H7 (cell line): ENCODE results near the gene DENND6B. TPM values are rescaled to one million over a fixed set of nuclear protein-coding genes. Genes with fewer than 3 reads are reported as not detected.
"Not testable (repeated sequence)": the region's sequence is repeated elsewhere in the genome, so short reads cannot be mapped to it uniquely, and the experiment has no call there.

Source experiments
- DNase-seq: peaks from one replicate; pipeline ENCODE4 v3.0.0; 2012
- H3K27me3 ChIP-seq: 2 replicates; pipeline ENCODE4 v1.6.0; 2011; ENCODE audit warnings: mild to moderate bottlenecking, low read length; ENCODE audit not compliant: control insufficient read depth, insufficient read depth
- H3K36me3 ChIP-seq: replicated peaks from 2 replicates; pipeline ENCODE4 v1.5.1; 2011; ENCODE audit warnings: low read length; ENCODE audit not compliant: control insufficient read depth, insufficient read depth
- H3K4me3 ChIP-seq: 2 replicates; pipeline ENCODE4 v1.5.1; 2011; ENCODE audit warnings: low read depth, mild to moderate bottlenecking, control low read depth, low read length, moderate library complexity; ENCODE audit not compliant: insufficient read depth
- total RNA-seq: library from RNA; depleted of rRNA; stranded (reverse); fragments of >200 nt; shearing (Covaris generic); gene quantifications from 2 replicates; pipeline ENCODE4 v1.2.3, GENCODE V29; 2014

The DENND6B gene
- total RNA-seq, 1 experiment from 2014 or later = 0.52 TPM

DNA sequence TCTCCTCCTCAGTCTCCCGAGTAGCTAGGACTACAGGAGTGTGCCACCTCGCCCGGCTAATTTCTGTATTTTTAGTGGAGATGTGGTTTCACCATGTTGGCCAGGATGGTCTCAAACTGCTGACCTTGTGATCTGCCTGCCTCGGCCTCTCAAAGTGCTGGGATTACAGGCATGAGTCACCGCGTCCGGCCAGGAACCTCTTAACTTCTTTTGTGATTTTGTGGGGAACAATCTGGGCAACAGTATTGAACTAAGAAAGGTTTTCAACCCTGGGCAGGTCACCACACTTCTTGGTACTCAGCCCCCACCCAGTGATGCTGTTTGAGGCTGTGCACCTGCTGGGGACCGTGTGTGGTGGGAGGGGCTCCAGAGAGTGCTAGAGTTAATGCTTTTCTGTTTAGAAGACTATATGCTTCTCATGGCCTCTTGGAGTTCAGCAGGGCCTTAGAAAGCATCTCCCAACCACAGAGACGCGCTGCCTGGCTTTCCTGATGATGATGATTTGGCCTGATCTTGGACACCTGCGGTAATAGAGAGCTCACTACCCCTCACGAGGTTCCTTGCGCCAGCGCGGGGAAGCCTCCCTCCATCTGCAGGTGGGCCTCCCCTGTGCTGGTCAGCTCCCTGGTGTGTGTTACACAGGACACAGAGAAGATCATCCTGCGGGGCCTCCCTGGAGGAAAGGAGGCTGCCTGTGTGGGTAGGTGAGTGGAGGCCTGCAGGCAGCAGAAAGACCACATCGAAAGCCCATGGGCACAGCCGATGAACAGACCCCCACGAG is 1.2 kb downstream of the DENND6B start:
- no peak overlapping the region for H3K4me3 ChIP-seq
- DNase-seq = peak; percentile 26
- no peaks in the 10 kb centered on the region for H3K36me3 ChIP-seq
- H3K27me3 ChIP-seq = peaks cover 10% of the 10 kb centered on the region

DNA sequence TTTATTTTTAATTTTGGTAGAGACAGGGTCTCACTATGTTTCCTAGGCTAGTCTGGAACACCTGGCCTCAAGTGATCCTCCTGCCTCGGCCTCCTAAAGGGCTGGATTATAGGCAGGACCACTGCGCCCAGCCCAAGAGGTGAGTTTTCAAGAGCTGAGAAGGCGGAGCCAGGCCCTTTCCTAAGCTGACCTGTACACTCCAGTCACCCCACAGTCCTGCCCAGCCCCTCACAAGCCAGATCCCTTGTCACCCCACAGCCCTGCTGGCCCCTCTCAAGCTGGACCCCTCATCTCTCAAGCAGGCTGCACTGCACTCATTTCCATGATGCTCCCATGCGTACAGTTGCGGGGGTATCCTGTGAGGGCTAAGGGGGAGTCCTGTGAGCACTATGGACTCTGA is 2.9 kb downstream of the DENND6B start:
- DNase-seq = peak; percentile 11
- no peak overlapping the region for H3K4me3 ChIP-seq
- peaks cover 10% of the 10 kb centered on the region for H3K27me3 ChIP-seq
- no peaks in the 10 kb centered on the region for H3K36me3 ChIP-seq

DNA sequence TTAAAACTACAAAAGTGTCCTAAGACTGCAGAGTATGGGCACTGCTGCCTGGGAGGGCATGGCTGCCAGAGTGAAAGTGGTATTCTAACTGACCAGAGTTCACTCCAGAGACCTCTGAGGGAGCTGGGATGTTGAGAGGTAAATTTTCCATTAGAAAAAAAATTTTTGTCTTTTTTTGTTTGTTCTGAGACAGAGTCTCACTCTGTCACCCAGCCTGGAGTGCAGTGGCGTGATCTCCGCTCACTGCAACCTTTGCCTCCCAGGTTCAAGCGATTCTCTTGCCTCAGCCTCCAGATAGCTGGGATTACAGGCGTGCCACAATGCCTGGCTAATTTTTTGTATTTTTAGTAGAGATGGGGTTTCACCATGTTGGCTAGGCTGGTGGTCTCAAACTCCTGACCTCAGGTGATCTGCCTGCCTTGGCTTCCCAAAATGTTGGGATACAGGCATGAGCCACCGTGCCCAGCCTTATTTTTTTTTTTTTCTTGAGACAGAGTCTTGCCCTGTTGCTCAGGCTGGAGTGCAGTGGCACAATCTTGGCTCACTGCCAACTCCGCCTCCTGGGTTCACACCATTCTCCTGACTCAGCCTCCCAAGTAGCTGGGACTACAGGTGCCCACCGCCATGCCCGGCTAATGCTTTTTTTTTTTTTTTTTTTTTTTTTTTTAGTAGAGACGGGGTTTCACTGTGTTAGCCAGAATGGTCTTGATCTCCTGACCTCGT is 4.3 kb downstream of the DENND6B start:
- not testable (repeated sequence) for DNase-seq, H3K27me3 ChIP-seq, H3K4me3 ChIP-seq, H3K36me3 ChIP-seq

DNA sequence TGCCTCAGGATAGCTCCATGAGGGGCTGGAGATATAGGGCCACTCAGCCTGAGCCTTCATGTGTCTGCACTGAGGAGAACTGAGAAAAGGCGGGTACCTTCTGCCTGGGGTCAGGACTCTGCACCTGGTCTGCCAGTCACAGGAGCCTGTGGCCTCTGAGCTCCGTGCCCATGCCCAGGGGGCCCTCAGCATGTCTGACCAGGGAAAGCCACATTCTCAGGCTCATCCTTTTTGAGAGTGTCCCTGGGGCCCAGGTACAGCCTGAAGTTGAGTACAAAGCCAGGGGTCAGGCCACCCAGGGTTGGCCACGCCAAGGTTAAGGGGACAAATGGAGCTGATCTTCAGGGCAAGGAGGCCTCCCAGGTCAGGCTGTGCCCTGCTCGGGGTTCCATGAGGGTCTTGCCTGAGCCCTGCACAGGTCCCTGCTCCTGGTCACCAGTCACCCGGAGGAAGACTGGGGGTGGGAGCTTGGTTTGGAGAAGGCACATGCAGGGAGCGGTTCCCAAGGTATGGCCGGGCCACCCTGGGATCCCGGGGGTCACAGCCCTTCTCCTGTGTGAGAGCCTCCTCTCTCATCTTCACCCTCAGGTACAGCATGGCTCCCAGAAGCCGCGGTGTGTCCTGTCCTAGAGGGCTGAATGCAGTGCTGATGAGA is 6.0 kb downstream of the DENND6B start:
- Histone ChIP-seq H3K4me3 (no peak overlapping the region), H3K27me3 (peaks cover 2% of the 10 kb centered on the region; the same call in 1 of the 2 replicates), H3K36me3 (no peaks in the 10 kb centered on the region)
- peak; percentile 35 for DNase-seq

DNA sequence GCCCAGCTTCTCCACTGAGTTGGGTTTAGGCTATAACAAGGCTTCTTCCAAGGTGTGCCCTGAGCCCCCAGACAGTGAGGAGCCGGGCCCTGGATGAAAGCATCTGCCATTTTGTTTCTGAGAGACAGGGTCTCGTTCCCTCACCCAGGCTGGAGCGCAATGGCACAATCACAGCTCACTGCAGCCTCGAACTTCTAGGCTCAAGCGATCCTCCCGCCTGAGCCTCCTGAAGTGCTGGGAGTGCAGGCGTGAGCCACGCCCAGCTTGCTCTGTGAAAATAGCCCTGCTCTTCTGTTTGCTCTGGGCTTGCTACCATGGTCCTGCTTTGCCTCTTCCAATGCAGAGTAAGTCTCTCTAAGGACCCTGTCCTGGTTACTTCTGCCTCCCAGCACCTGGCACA is 6.7 kb downstream of the DENND6B start:
- Histone ChIP-seq H3K4me3 (no peak overlapping the region), H3K27me3 (no peaks in the 10 kb centered on the region; the same call in 1 of the 2 replicates)

DNA sequence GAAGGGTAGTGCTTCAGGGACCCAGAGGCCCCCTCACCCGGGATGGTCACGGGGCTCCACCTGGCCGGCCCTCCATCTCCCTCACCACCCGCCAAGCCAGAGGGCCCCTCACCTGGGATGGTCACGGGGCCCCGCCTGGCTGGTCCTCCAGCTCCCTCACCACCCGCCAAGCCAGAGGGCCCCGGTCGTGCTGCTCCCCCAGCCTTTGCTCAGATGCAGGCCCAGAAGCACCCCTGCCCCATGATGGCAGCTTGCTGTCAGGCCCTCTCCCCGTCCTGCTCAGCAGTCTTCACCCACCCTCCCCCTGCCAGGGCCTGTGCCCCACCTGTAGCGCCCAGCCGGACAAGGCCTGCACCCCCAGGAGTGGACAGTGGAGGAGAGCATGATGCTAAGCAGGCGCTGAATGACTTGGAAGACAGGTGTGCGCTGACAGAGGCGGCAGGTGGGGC is 7.3 kb downstream of the DENND6B start:
- Histone ChIP-seq H3K36me3 (no peaks in the 10 kb centered on the region), H3K27me3 (no peaks in the 10 kb centered on the region), H3K4me3 (no peak overlapping the region)
- DNase-seq = peak; percentile 55

More for the DNA sequence above, 6.7 kb downstream of the DENND6B start:
- DNase-seq = no peak
- H3K36me3 ChIP-seq = no peaks in the 10 kb centered on the region

DNA sequence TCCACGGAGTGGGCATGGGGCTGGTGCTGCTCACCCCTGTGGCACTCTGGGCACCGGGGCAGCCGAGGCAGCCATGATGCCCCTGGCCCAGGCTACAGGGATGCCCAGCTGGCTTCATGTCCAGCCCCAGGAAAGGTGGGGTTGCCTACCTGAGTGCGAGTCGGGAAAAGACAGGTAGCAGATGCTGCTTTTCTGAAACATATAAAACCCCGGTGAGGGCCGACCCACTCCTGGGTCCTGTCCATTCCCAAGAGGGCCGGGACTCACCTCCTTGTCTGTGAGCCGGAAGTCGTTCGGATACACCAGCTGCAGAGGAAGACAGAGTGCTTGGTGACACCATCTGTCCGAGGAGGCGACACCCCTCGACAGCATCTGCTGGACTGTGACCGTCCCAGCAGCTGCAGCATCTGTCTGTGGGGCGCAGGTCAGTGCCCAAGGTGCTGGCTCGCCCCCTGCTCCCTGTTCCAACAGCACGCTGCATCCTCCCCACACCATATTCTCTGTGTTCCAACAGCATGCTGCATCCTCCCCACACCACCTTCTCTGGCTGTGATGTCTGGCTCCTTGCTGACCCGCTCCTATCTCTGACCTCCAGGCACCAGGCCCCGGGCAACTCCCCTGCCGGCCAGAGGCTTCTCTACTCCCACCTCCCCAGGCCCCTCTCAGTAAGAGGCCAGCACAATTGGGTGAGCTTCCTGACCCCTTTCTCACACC is 8.0 kb downstream of the DENND6B start:
- H3K27me3 ChIP-seq = no peaks in the 10 kb centered on the region
- no peak overlapping the region for H3K4me3 ChIP-seq
- no peaks in the 10 kb centered on the region for H3K36me3 ChIP-seq
- DNase-seq = no peak

DNA sequence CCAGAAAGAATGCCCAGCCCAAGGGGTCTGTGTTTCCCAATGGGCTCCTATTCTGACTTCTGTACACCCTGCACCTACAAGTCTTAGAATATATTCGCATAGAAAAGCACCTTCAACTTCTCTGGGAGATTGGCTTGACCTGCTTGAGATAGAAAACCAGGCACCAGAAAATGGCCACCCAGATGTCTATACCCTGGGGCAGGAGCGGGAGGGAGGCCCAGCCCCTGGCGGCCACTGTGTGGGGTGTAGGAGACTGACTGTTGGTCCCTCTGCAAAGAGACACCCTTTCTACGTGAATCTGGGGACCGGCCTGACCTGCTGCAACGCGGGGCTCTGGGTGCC is 8.5 kb downstream of the DENND6B start:
- Histone ChIP-seq H3K4me3 (no peak overlapping the region), H3K27me3 (no peaks in the 10 kb centered on the region), H3K36me3 (no peaks in the 10 kb centered on the region)
- DNase-seq = peak; percentile 71

DNA sequence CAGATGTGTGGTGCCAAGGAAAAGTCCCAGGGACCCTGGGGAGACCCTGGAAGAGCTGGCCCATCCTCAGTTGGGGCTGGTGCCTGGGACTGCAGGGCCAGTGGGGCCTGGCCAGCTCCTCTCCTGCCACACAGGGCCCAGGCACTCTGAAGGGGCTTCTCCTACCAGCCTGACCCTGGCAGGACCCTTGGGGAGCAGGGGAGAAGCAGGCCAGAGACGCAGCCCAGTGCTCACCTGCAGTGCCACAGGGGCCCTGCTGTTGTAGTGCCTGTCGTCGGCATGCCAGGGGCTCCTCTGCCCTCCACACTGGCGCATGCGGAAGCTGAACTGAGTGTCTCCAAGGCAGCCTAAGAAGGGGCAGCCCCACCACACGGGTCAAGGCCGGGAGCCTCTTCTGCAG is 9.1 kb downstream of the DENND6B start:
- Histone ChIP-seq H3K4me3 (no peak overlapping the region), H3K36me3 (no peaks in the 10 kb centered on the region), H3K27me3 (no peaks in the 10 kb centered on the region)
- DNase-seq = peak; percentile 45

DNA sequence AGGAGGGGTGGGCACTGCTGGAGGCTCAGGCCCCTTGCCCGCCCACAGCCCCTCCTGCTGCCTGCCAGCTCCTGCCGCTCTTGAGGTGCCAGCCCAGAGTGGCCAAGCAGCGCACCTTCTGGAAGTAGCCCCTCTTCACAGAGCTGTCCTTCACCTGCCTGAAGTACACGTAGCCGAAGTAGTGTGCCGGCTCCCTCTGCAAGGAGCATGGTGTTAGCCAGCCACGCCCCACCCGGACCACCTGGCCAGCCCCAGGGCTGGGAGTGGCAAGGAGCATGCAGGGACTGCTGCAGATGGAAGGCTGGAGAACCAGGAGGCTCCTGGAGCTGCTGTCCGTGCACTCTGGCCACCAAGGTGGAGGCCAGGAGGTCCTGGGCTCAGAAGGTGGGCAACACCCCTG is 9.6 kb downstream of the DENND6B start:
- DNase-seq = peak; percentile 63
- no peaks in the 10 kb centered on the region for H3K27me3 ChIP-seq
- no peak overlapping the region for H3K4me3 ChIP-seq
- no peaks in the 10 kb centered on the region for H3K36me3 ChIP-seq

DNA sequence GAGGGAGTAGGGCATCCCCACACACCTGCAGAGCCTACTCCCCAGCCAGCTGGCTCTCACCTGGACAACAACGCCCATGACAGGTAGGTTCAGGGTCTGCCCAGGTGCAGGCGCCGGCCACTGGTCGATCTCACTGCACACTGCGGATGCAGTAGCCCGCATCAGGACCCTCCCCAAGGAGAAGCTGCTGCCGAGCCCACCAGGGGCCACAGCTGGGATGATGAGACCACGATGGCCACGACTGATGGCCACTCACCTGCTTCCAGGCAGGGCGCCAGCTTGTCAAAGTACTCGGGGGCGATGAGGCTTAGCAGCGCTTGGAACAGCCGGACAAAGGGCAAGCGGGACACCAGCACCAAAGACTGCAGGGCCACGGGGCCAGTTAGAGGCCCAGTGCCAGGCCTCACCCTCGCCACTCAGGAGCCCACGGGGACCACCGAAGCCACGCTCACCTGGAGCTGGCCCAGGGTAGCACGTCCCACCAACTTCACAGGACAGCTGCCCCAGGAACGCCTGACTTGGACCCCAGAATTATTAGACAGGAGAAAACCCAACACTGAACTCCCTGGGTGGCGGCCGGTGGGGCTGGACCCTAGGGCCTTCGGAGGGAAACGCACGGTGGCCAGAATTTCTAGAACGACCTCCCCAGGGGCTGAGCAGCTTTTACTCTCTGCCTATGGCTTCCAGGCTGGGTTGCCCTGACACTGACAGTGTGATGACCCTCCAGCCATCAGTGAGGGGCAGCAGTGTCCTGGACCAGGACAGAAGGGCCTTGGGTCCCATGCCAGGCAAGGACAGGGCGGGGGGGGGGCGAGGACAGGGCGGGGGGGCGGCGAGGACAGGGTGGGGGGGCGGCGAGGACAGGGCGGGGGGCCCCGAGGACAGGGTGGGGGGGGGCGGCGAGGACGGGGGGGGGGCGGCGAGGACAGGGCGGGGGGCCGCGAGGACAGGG is 10.4 kb downstream of the DENND6B start:
- peak; percentile 60 for DNase-seq
- Histone ChIP-seq H3K4me3 (no peak overlapping the region), H3K36me3 (no peaks in the 10 kb centered on the region), H3K27me3 (no peaks in the 10 kb centered on the region)

DNA sequence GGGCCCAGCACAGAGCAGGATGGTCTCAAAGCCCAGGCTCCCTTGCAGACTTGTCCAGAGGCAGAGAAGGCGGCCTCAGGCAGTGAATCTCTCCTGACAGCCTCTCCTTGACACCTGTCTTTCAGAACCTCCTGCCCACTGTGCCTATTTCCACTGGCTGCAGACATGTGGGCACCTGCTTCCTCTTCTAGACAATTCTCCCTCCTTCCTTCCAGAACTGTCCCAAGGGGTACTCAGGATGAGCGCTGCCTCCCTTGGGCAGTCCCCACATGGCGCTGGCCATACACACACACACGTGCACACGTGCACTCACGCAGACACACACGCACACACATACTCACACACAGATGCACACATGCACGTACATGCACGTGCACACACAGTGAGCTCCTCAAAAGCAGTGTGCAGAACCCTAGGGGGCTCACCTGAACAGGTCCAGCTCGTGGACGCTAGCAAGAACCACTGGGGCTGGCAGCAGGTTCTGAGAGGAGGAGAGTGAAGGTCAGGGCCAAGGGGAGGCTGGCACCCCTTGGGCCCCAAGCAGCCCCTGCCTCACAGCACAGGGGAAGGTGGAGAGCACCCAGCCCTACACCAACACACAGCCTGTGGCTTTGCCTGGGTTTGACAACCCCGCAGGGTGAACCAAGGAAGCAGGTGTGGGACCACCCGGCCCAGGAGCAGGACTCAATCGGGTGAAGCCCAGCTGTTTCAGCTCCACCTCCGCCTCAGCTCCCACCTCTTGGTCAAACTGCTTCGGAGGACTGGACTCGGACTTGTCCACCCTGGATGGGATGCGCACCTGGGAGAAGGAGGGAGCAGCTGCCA is 11.3 kb downstream of the DENND6B start:
- DNase-seq = peak; percentile 43
- H3K36me3 ChIP-seq = no peaks in the 10 kb centered on the region
- no peaks in the 10 kb centered on the region for H3K27me3 ChIP-seq
- H3K4me3 ChIP-seq = no peak overlapping the region
